H1 (cell line): ENCODE results near the gene CEP250. TPM values are rescaled to one million over a fixed set of nuclear protein-coding genes. Genes with fewer than 3 reads are reported as not detected.

Source experiments
- CTCF ChIA-PET: fragments of 300-600 bp; sonication (Branson Sonifier 250); formaldehyde crosslinking; loops from one replicate; lab custom pipeline; 2021; ENCODE audit not compliant: partially characterized antibody; lab: Charles Lee
- POLR2A ChIA-PET: fragments of 300-600 bp; sonication (Branson Sonifier 250); formaldehyde crosslinking; loops from one replicate; lab custom pipeline; 2021; ENCODE audit warnings: inconsistent platforms; ENCODE audit not compliant: partially characterized antibody; lab: Charles Lee
- DNase-seq, 2 experiments: peaks; one replicate each; pipeline versions ENCODE4 v3.0.0 to v3.0.0-alpha.2; 2010 to 2022; ENCODE audit warnings: low spot score in 2 of 2, low read depth in 1 of 2, mixed read lengths in 1 of 2
- FAIRE-seq: peaks from 2 replicates; lab custom pipeline; 2011; peaks lifted over from hg19 to GRCh38; lab: Jason Lieb, UNC
- H2AFZ ChIP-seq: 2 replicates; pipeline ENCODE4 v1.8.1; 2012; ENCODE audit warnings: low read length, inconsistent platforms
- H2AK5ac ChIP-seq: 2 replicates; pipeline ENCODE4 v1.6.1; 2013; ENCODE audit warnings: low read depth, low read length
- H2BK120ac ChIP-seq: replicated peaks from 2 replicates; pipeline ENCODE3; 2013; ENCODE audit warnings: low read depth, low read length, inconsistent platforms
- H2BK12ac ChIP-seq: 2 replicates; pipeline ENCODE4 v1.6.1; 2013; ENCODE audit warnings: low read depth, low read length
- H2BK15ac ChIP-seq: 2 replicates; pipeline ENCODE4 v1.6.1; 2013; ENCODE audit warnings: low read length
- H2BK20ac ChIP-seq: 2 replicates; pipeline ENCODE4 v1.6.1; 2013; ENCODE audit warnings: low read length
- H2BK5ac ChIP-seq: 2 replicates; pipeline ENCODE4 v1.6.1; 2013; ENCODE audit warnings: low read depth, low read length
- H3K14ac ChIP-seq: 2 replicates; pipeline ENCODE4 v1.6.1; 2013; ENCODE audit warnings: inconsistent platforms; ENCODE audit not compliant: insufficient read length
- H3K18ac ChIP-seq: 2 replicates; pipeline ENCODE4 v1.6.1; 2013; ENCODE audit warnings: low read length; ENCODE audit errors: extremely low read depth
- H3K23ac ChIP-seq: 2 replicates; pipeline ENCODE4 v1.6.1; 2013; ENCODE audit warnings: inconsistent platforms; ENCODE audit not compliant: insufficient read length
- H3K23me2 ChIP-seq: 2 replicates; pipeline ENCODE4 v1.6.1; 2013; ENCODE audit warnings: low read depth, low read length
- H3K27ac ChIP-seq: 2 replicates; pipeline ENCODE4 v1.6.1; 2011; ENCODE audit warnings: low read depth, low read length, inconsistent platforms
- H3K27me3 ChIP-seq, 4 experiments: replicated peaks in 1 of 4; 1 replicate in 1 of 4; 2 replicates in 3 of 4; pipeline versions ENCODE4 v1.6.1 to v1.8.1; 2011 to 2013; ENCODE audit warnings: low read length in 3 of 4, mild to moderate bottlenecking in 3 of 4, inconsistent platforms in 2 of 4, mixed read lengths in 2 of 4, moderate library complexity in 1 of 4; ENCODE audit not compliant: control insufficient read depth in 3 of 4, insufficient read depth in 3 of 4; ENCODE audit errors: extremely low read depth in 1 of 4
- H3K36me3 ChIP-seq, 4 experiments: 2 replicates each; pipeline versions ENCODE4 v1.6.1 to v1.8.1; 2011 to 2013; ENCODE audit warnings: mild to moderate bottlenecking in 4 of 4, low read length in 3 of 4, moderate library complexity in 2 of 4, control low read depth in 1 of 4, inconsistent platforms in 1 of 4; ENCODE audit not compliant: insufficient read depth in 4 of 4, control insufficient read depth in 2 of 4
- H3K4ac ChIP-seq: replicated peaks from 2 replicates; pipeline ENCODE3; 2013; ENCODE audit warnings: low read length, low read depth, mixed read lengths, inconsistent platforms; ENCODE audit not compliant: insufficient read length
- H3K4me1 ChIP-seq, 4 experiments: replicated peaks in 1 of 4; 1 replicate in 1 of 4; 2 replicates in 3 of 4; pipeline versions ENCODE4 v1.6.1 to v1.8.1; 2011 to 2013; ENCODE audit warnings: low read length in 3 of 4, inconsistent platforms in 2 of 4, mixed read lengths in 1 of 4; ENCODE audit not compliant: insufficient read depth in 4 of 4, control insufficient read depth in 3 of 4
- H3K4me2 ChIP-seq, 2 experiments: 2 replicates each; pipeline versions ENCODE4 v1.6.1 to v1.8.1; 2011 to 2013; ENCODE audit warnings: low read depth in 2 of 2, low read length in 2 of 2, control low read depth in 1 of 2, inconsistent platforms in 1 of 2, mild to moderate bottlenecking in 1 of 2; ENCODE audit not compliant: insufficient read depth in 1 of 2
- H3K4me3 ChIP-seq, 4 experiments: fragments of 200-600, 300-600 bp in 1 of 4; sonication (generic), shearing (Covaris generic), sonication (Bioruptor Twin) in 1 of 4; 2 replicates each; pipeline versions ENCODE4 v1.5.1 to v1.8.1; 2011 to 2016; ENCODE audit warnings: low read length in 4 of 4, low read depth in 3 of 4, control low read depth in 2 of 4, inconsistent platforms in 2 of 4, mild to moderate bottlenecking in 2 of 4, mixed read lengths in 1 of 4, moderate library complexity in 1 of 4; ENCODE audit not compliant: insufficient read depth in 2 of 4; ENCODE audit errors: extremely low read depth in 1 of 4
- H3K56ac ChIP-seq: replicated peaks from 2 replicates; pipeline ENCODE3; 2013; ENCODE audit warnings: low read depth, mild to moderate bottlenecking, mixed read lengths, low read length, inconsistent platforms; ENCODE audit not compliant: insufficient read length
- H3K79me1 ChIP-seq: 2 replicates; pipeline ENCODE4 v1.6.1; 2013; ENCODE audit warnings: low read depth, low read length, control low read depth
- H3K79me2 ChIP-seq, 2 experiments: 2 replicates each; pipeline versions ENCODE4 v1.6.1 to v1.8.1; 2012 to 2013; ENCODE audit warnings: low read length in 2 of 2, mild to moderate bottlenecking in 2 of 2, inconsistent platforms in 1 of 2; ENCODE audit not compliant: insufficient read depth in 2 of 2, control insufficient read depth in 1 of 2
- H3K9ac ChIP-seq, 4 experiments: replicated peaks in 1 of 4; 1 replicate in 1 of 4; 2 replicates in 3 of 4; pipeline versions ENCODE4 v1.6.1 to v1.8.1; 2011 to 2013; ENCODE audit warnings: low read depth in 3 of 4, low read length in 3 of 4, control low read depth in 2 of 4, mild to moderate bottlenecking in 2 of 4, moderate library complexity in 2 of 4, inconsistent platforms in 1 of 4; ENCODE audit errors: extremely low read depth in 1 of 4
- H3K9me3 ChIP-seq, 2 experiments: 2 replicates each; pipeline versions ENCODE4 v1.6.1 to v1.8.1; 2012 to 2013; ENCODE audit warnings: mild to moderate bottlenecking in 2 of 2, moderate library complexity in 2 of 2, control low read depth in 1 of 2, inconsistent platforms in 1 of 2, low read depth in 1 of 2, low read length in 1 of 2, mixed read lengths in 1 of 2; ENCODE audit not compliant: insufficient read depth in 2 of 2
- H4K20me1 ChIP-seq, 2 experiments: replicated peaks in 1 of 2; 2 replicates each; pipeline versions ENCODE3 to v1.8.1; 2011 to 2013; ENCODE audit warnings: inconsistent platforms in 2 of 2, low read length in 2 of 2, mild to moderate bottlenecking in 1 of 2; ENCODE audit not compliant: insufficient read depth in 2 of 2, control insufficient read depth in 1 of 2
- H4K5ac ChIP-seq: 2 replicates; pipeline ENCODE4 v1.6.1; 2013; ENCODE audit warnings: low read length, low read depth, mixed read lengths, inconsistent platforms; ENCODE audit not compliant: insufficient read length
- H4K8ac ChIP-seq: 2 replicates; pipeline ENCODE4 v1.8.0; 2013; ENCODE audit warnings: mild to moderate bottlenecking, moderate library complexity, low read length, inconsistent platforms; ENCODE audit not compliant: insufficient read depth; ENCODE audit errors: extremely low read depth
- H4K91ac ChIP-seq: replicated peaks from 2 replicates; pipeline ENCODE3; 2013; ENCODE audit warnings: low read length, mixed read lengths, inconsistent platforms; ENCODE audit not compliant: insufficient read length
- BCL11A ChIP-seq, 2 experiments: IDR thresholded peaks; one replicate each; pipeline ENCODE4 v1.6.1; 2011; ENCODE audit warnings: low read depth in 2 of 2, low read length in 2 of 2, mild to moderate bottlenecking in 2 of 2
- CHD1 ChIP-seq: IDR thresholded peaks from 2 replicates; pipeline ENCODE4 v1.6.1; 2012; ENCODE audit warnings: low read depth, low read length, improper control_type of control experiment
- PHF8 ChIP-seq: fragments of 200-600 bp; sonication (generic); conservative IDR thresholded peaks from 2 replicates; pipeline ENCODE4 v1.7.1; 2012; ENCODE audit warnings: low read depth, mild to moderate bottlenecking, inconsistent platforms, low read length, moderate library complexity
- RAD21 ChIP-seq, 2 experiments: IDR thresholded peaks in 1 of 2; conservative IDR thresholded peaks in 1 of 2; 2 replicates each; pipeline ENCODE4 v1.6.1; 2011; ENCODE audit warnings: low read depth in 2 of 2, low read length in 2 of 2, improper control_type of control experiment in 1 of 2, inconsistent platforms in 1 of 2, mild to moderate bottlenecking in 1 of 2, moderate library complexity in 1 of 2
- SP2 ChIP-seq: IDR thresholded peaks from 2 replicates; pipeline ENCODE4 v1.6.1; 2012; ENCODE audit warnings: mild to moderate bottlenecking, low read length, inconsistent platforms
- TAF1 ChIP-seq: IDR thresholded peaks from 2 replicates; pipeline ENCODE4 v1.6.1; 2011; ENCODE audit warnings: mild to moderate bottlenecking, low read depth, low read length
- TBP ChIP-seq: IDR thresholded peaks from 2 replicates; pipeline ENCODE4 v1.6.1; 2011; ENCODE audit warnings: low read depth, low read length, improper control_type of control experiment
- WGBS, 2 experiments: shearing (Covaris generic) in 1 of 2; methylation state at CpG; one replicate each; pipeline versions ENCODE4 v1.1.6 to v1.1.7; 2013 to 2015; ENCODE audit warnings: low lambda C conversion rate in 2 of 2, mixed read lengths in 2 of 2, inconsistent platforms in 1 of 2, low coverage in 1 of 2, missing lambda C conversion rate in 1 of 2; ENCODE audit not compliant: insufficient replicate concordance in 2 of 2, insufficient coverage in 1 of 2, insufficient read length in 1 of 2; ENCODE audit errors: extremely low coverage in 1 of 2, missing lambda C conversion rate in 1 of 2; 5-methylcytosine and 5-hydroxymethylcytosine counted together
- polyA plus RNA-seq, 7 experiments: library from polyadenylated mRNA; depleted of rRNA in 3 of 7; stranded (reverse) in 5 of 7; unstranded in 2 of 7; fragments of >200 nt in 5 of 7; fragments of 200-250 nt in 2 of 7; gene quantifications; 1 replicate in 5 of 7; 2 replicates in 1 of 7; 4 replicates in 1 of 7; pipeline versions ENCODE4 v1.2.1 to v1.2.3, GENCODE V29; 2011 to 2013; ENCODE audit warnings: missing spikeins in 2 of 7, mixed read lengths in 2 of 7
- total RNA-seq: library from RNA; stranded (reverse); fragmentation: NEBNext Ultra II Directional; extraction: Animal tissue kit (Norgen Biotek cat#: 25700); gene quantifications from 2 replicates; pipeline ENCODE4 v1.2.1, GENCODE V29; 2021

Gene CEP250
- total and polyA plus RNA-seq, 2 of the 8 experiments (the other 6 are each of a cell fraction or from before 2014, with no cell fraction given) = 2.6 to 33.7 TPM

DNA sequence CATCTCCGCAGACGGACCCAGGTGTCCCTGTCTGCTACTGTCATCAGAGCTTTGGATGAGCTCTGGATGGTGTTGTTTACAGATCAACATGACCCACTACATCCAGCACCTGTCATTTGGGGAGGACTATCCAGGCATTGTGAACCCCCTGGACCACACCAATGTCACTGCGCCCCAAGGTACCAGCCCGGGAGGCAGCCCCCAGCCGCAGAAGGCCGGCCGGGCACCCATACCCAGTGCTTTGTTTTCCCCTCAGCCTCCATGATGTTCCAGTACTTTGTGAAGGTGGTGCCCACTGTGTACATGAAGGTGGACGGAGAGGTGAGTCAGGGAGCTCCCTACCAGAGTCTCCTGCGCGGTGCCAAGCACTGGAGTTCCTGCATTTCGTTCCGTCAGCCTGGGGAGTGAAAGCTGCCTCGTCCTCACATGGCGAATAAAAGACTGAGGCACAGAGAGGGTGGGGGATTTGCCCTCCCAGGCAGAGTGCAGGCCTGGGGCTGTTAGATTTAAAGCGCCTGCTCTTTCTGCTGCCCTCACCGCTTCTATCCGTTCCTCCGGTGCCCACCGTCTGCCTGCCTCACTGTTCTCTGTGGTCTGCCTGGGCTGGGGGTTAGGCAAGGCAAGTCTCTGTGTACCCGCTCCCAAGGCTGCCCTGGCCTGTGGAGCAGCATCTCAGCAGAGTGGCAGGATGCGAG lies 100.7 kb downstream of the CEP250 start:
- H2AFZ ChIP-seq = no peak overlapping the region
- DNase-seq (no peak), FAIRE-seq (no peak)
- H3K4me2 ChIP-seq = no peak overlapping the region
- no peak overlapping the region for H3K56ac ChIP-seq
- no peak overlapping the region for H3K4me3 ChIP-seq
- H3K4ac ChIP-seq = no peak overlapping the region
- H3K23me2 ChIP-seq = 0 out of 2 replicates have a peak, but pooled peaks cover 2% of the 10 kb centered on the region
- H2BK12ac ChIP-seq = no peak overlapping the region
- H3K4me1 ChIP-seq = peaks cover 0 to 3% (median 1%) of the 10 kb centered on the region in 4 experiments; a peak in 4 of 7 replicates
- no peaks in the 10 kb centered on the region for H3K79me2 ChIP-seq
- no peak overlapping the region for H2BK15ac ChIP-seq
- 94% methylated on average over 15 of the region's 21 CpGs; no CpG with 5 or more reads in 1 of the 2 experiments for WGBS, 2 experiments
- H4K20me1 ChIP-seq = peaks cover 0 to 6% of the 10 kb centered on the region in 2 experiments
- H2BK5ac ChIP-seq = no peak overlapping the region; the same call in 1 of the 2 replicates
- peaks cover 2 to 45% (median 12%) of the 10 kb centered on the region in 4 experiments; a peak in 6 of 8 replicates for H3K36me3 ChIP-seq
- H3K27me3 ChIP-seq = no peaks in the 10 kb centered on the region
- no peak overlapping the region for H4K5ac ChIP-seq
- no peaks in the 10 kb centered on the region for H3K9me3 ChIP-seq
- H3K23ac ChIP-seq = no peak overlapping the region
- no peak overlapping the region for H4K91ac ChIP-seq
- H2BK20ac ChIP-seq = no peak overlapping the region
- H3K27ac ChIP-seq = no peak overlapping the region
- H4K8ac ChIP-seq = no peak overlapping the region
- H2AK5ac ChIP-seq = no peak overlapping the region
- no peak overlapping the region for H3K14ac ChIP-seq
- no peak overlapping the region for H3K18ac ChIP-seq
- ChIA-PET CTCF (interaction anchor here (1.6 to 2.9 kb wide), 2 partner anchors 9 to 11 kb away, joined by 5 to 7 read pairs; no protein-coding TSS in a partner anchor), POLR2A (interaction anchor here (0.7 to 4.4 kb wide), 7 partner anchors 9 to 87 kb away, joined by 3 to 18 read pairs (median 3); partner anchors contain the start of genes ERGIC3 and SPAG4)
- H3K79me1 ChIP-seq = no peaks in the 10 kb centered on the region
- H2BK120ac ChIP-seq = no peak overlapping the region
- H3K9ac ChIP-seq = no peak overlapping the region
- no peak for TF ChIP-seq RAD21 (IDR thresholded peaks at IDR 0.05 in 1 of 2, conservative IDR thresholded peaks at IDR 0.05 in 1 of 2; ENCODE audit: low read depth in 2 of 2, low read length in 2 of 2)
- no peak for TF ChIP-seq BCL11A (IDR thresholded peaks at IDR 0.05; ENCODE audit: low read depth in 2 of 2, low read length in 2 of 2)
- TF ChIP-seq TBP = no peak
- TF ChIP-seq CHD1 = no peak
- no peak for TF ChIP-seq TAF1
- no peak for TF ChIP-seq PHF8
- no peak for TF ChIP-seq SP2
